Fibroblast of lung (primary cell): Measurements from ENCODE around the gene NHERF2. TPM values are rescaled to one million over a fixed set of nuclear protein-coding genes. Genes with fewer than 3 reads are reported as not detected.

Experiments used
- DNase-seq, 2 donors: peaks; one replicate each; pipeline versions ENCODE4 v3.0.0 to v3.0.0-alpha.2; 2010; ENCODE audit warnings: low read depth in 2 of 2
- H2AFZ ChIP-seq: 2 replicates; pipeline ENCODE4 v1.5.1; 2012; ENCODE audit warnings: low read length, control low read depth, inconsistent platforms
- H3K27ac ChIP-seq: 2 replicates; pipeline ENCODE4 v1.5.1; 2011; ENCODE audit warnings: low read length, control low read depth; ENCODE audit not compliant: insufficient read depth
- H3K27me3 ChIP-seq: 2 replicates; pipeline ENCODE4 v1.5.1; 2011; ENCODE audit warnings: mild to moderate bottlenecking, low read length; ENCODE audit not compliant: control insufficient read depth, insufficient read depth
- H3K36me3 ChIP-seq: 2 replicates; pipeline ENCODE4 v1.5.1; 2011; ENCODE audit warnings: low read length; ENCODE audit not compliant: control insufficient read depth, insufficient read depth
- H3K4me1 ChIP-seq: 2 replicates; pipeline ENCODE4 v1.5.1; 2011; ENCODE audit warnings: low read length; ENCODE audit not compliant: control insufficient read depth, insufficient read depth; ENCODE audit errors: extremely low read depth
- H3K4me2 ChIP-seq: 2 replicates; pipeline ENCODE4 v1.5.1; 2011; ENCODE audit warnings: low read length, control low read depth; ENCODE audit not compliant: insufficient read depth; ENCODE audit errors: extremely low read depth
- H3K4me3 ChIP-seq, 4 experiments: fragments of 200-600 bp in 1 of 4; sonication (generic) in 1 of 4; replicated peaks in 1 of 4; 2 replicates each; pipeline ENCODE4 v1.5.1; 2011 to 2016; ENCODE audit warnings: low read length in 4 of 4, low read depth in 3 of 4, mild to moderate bottlenecking in 3 of 4, control low read depth in 2 of 4, inconsistent platforms in 1 of 4, mixed read lengths in 1 of 4; ENCODE audit not compliant: insufficient read depth in 1 of 4; ENCODE audit errors: control extremely low read depth in 1 of 4
- H3K79me2 ChIP-seq: 2 replicates; pipeline ENCODE4 v1.5.1; 2012; ENCODE audit warnings: mild to moderate bottlenecking, low read length, inconsistent platforms; ENCODE audit not compliant: control insufficient read depth, insufficient read depth
- H3K9ac ChIP-seq: 2 replicates; pipeline ENCODE4 v1.5.1; 2011; ENCODE audit warnings: mild to moderate bottlenecking, low read length, control low read depth; ENCODE audit not compliant: insufficient read depth
- H3K9me3 ChIP-seq: 2 replicates; pipeline ENCODE4 v1.5.1; 2012; ENCODE audit warnings: low read depth, low read length; ENCODE audit not compliant: control insufficient read depth, insufficient read depth
- H4K20me1 ChIP-seq: 2 replicates; pipeline ENCODE4 v1.5.1; 2011; ENCODE audit warnings: low read length; ENCODE audit not compliant: control insufficient read depth, insufficient read depth; ENCODE audit errors: extremely low read depth
- EZH2 ChIP-seq: IDR thresholded peaks from 2 replicates; pipeline ENCODE4 v1.5.1; 2012; ENCODE audit warnings: low read length, control low read depth, mild to moderate bottlenecking; ENCODE audit errors: missing control alignments
- polyA plus RNA-seq, 2 donors: library from polyadenylated mRNA; depleted of rRNA in 1 of 2; stranded (reverse) in 1 of 2; unstranded in 1 of 2; fragments of >200 nt; gene quantifications; 2 replicates each; pipeline ENCODE4 v1.2.1, GENCODE V29; 2011 to 2012; ENCODE audit warnings: missing spikeins in 1 of 2
- total RNA-seq: library from RNA; depleted of rRNA; stranded (reverse); fragments of >200 nt; gene quantifications from 2 replicates; pipeline ENCODE4 v1.2.1, GENCODE V29; 2014
- TF ChIP-seq, protein P1 (sequence below), 2 donors: IDR thresholded peaks in 1 of 2; conservative IDR thresholded peaks in 1 of 2; 1 replicate in 1 of 2; 2 replicates in 1 of 2; pipeline ENCODE4 v1.5.1; 2011 to 2012; ENCODE audit warnings: low read length in 2 of 2, control low read depth in 1 of 2, inconsistent platforms in 1 of 2, low read depth in 1 of 2, mild to moderate bottlenecking in 1 of 2

Gene NHERF2
- total and polyA plus RNA-seq, 2 donors (not counting 1 experiment from before 2014, with no cell fraction given): 21.5 to 38.0 TPM

GRCh38 chr16:1989209-1990100 lies 37.2 kb upstream of the NHERF2 start, which contains the start of gene SYNGR3:
Gene SYNGR3 (plus strand): TSS chr16:1989970. CDS start chr16:1990103, 133 bp downstream.
- Histone ChIP-seq H3K79me2 (peaks cover 11% of the 10 kb centered on the region), H4K20me1 (no peaks in the 10 kb centered on the region), H2AFZ (no peak within 1 kb of the TSS), H3K4me2 (peak within 1 kb of the TSS; percentile 51), H3K9ac (no peak within 1 kb of the TSS), H3K36me3 (peaks cover 14% of the 10 kb centered on the region), H3K27me3 (peaks cover 21% of the 10 kb centered on the region), H3K27ac (no peak within 1 kb of the TSS), H3K4me1 (peaks cover 16% of the 10 kb centered on the region), H3K9me3 (no peaks in the 10 kb centered on the region), H3K4me3 (peak within 1 kb of the TSS in 3 of 4 experiments; percentile 21 to 39 (median 37))
- TF ChIP-seq EZH2: peak; percentile 61
- TF ChIP-seq, protein P1, sequence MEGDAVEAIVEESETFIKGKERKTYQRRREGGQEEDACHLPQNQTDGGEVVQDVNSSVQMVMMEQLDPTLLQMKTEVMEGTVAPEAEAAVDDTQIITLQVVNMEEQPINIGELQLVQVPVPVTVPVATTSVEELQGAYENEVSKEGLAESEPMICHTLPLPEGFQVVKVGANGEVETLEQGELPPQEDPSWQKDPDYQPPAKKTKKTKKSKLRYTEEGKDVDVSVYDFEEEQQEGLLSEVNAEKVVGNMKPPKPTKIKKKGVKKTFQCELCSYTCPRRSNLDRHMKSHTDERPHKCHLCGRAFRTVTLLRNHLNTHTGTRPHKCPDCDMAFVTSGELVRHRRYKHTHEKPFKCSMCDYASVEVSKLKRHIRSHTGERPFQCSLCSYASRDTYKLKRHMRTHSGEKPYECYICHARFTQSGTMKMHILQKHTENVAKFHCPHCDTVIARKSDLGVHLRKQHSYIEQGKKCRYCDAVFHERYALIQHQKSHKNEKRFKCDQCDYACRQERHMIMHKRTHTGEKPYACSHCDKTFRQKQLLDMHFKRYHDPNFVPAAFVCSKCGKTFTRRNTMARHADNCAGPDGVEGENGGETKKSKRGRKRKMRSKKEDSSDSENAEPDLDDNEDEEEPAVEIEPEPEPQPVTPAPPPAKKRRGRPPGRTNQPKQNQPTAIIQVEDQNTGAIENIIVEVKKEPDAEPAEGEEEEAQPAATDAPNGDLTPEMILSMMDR (conservative IDR thresholded peaks at IDR 0.05 in 1 of 2, IDR thresholded peaks at IDR 0.05 in 1 of 2; ENCODE audit: low read depth in 1 of 2, low read length in 2 of 2): no peak
- DNase-seq: no peak

DNA sequence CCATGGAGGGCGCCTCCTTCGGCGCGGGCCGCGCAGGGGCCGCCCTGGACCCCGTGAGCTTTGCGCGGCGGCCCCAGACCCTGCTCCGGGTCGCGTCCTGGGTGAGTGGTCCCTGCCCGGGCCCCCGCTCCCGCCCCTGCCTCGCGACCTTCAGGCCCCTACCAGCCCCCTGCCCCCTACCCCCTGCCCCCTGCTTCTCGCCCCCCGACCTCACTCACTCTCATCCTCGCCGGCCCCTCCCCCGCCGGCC lies 36.7 kb upstream of the NHERF2 start:
- no peak overlapping the region for H3K4me2 ChIP-seq
- H2AFZ ChIP-seq: no peak overlapping the region
- no peaks in the 10 kb centered on the region for H3K9me3 ChIP-seq
- no peak overlapping the region for H3K27ac ChIP-seq
- H3K27me3 ChIP-seq: peaks cover 21% of the 10 kb centered on the region
- H4K20me1 ChIP-seq: no peaks in the 10 kb centered on the region
- peaks cover 14% of the 10 kb centered on the region for H3K36me3 ChIP-seq
- no peak overlapping the region for H3K9ac ChIP-seq
- no peak for TF ChIP-seq EZH2
- TF ChIP-seq, protein P1 (conservative IDR thresholded peaks at IDR 0.05 in 1 of 2, IDR thresholded peaks at IDR 0.05 in 1 of 2; ENCODE audit: low read depth in 1 of 2, low read length in 2 of 2): no peak
- H3K4me1 ChIP-seq: peaks cover 12% of the 10 kb centered on the region
- DNase-seq: no peak
- peaks cover 8% of the 10 kb centered on the region for H3K79me2 ChIP-seq
- H3K4me3 ChIP-seq: peak overlapping the region in 1 of 4 experiments; percentile 37

GRCh38 chr16:1990351-1991134 lies 36.2 kb upstream of the NHERF2 start:
- DNase-seq: no peak
- H3K4me3 ChIP-seq: peak overlapping the region in 3 of 4 experiments; percentile 21 to 39 (median 37)
- peak; percentile 99 for TF ChIP-seq EZH2
- TF ChIP-seq, protein P1 (conservative IDR thresholded peaks at IDR 0.05 in 1 of 2, IDR thresholded peaks at IDR 0.05 in 1 of 2; ENCODE audit: low read depth in 1 of 2, low read length in 2 of 2): no peak

More at GRCh38 chr16:1990351-1991134, 36.2 kb upstream of the NHERF2 start:
- no peaks in the 10 kb centered on the region for H3K9me3 ChIP-seq
- peaks cover 7% of the 10 kb centered on the region for H3K4me1 ChIP-seq
- H3K9ac ChIP-seq: no peak overlapping the region
- H3K4me2 ChIP-seq: peak overlapping the region; percentile 51
- H3K27ac ChIP-seq: no peak overlapping the region
- peaks cover 21% of the 10 kb centered on the region for H3K27me3 ChIP-seq
- no peaks in the 10 kb centered on the region for H4K20me1 ChIP-seq
- peaks cover 14% of the 10 kb centered on the region for H3K36me3 ChIP-seq
- H2AFZ ChIP-seq: no peak overlapping the region
- H3K79me2 ChIP-seq: peaks cover 3% of the 10 kb centered on the region
